NCI-H774 (cell line): ENCODE measurements around the gene KIF16B.
"Not testable (repeated sequence)": the region's sequence is repeated elsewhere in the genome, so short reads cannot be mapped to it uniquely, and the experiment has no call there.

Experiments used
- DNase-seq: peaks from one replicate; lab custom pipeline; 2025; lab: John Stamatoyannopoulos, UW

Gene KIF16B

DNA sequence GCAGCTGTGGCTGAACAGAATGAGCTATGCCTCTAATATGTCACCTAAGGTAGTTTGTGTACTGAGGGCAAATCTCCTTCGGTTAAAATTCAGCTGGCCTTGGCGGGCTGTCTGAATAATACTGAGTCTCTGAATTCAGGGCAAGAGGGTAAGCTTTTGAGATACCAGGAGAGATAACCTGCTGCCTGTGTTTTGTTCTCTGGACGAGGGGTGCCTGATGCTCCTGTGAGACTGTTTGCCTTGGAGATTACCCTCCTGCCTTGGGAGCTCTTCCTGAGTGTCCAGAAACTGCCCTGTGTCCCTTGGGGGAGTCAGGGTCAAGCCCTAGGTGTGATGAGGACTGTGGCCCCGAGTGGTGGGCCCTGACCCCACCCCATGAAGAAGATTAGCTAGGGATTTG is 282.9 kb downstream of the KIF16B start:
- DNase-seq: no peak

DNA sequence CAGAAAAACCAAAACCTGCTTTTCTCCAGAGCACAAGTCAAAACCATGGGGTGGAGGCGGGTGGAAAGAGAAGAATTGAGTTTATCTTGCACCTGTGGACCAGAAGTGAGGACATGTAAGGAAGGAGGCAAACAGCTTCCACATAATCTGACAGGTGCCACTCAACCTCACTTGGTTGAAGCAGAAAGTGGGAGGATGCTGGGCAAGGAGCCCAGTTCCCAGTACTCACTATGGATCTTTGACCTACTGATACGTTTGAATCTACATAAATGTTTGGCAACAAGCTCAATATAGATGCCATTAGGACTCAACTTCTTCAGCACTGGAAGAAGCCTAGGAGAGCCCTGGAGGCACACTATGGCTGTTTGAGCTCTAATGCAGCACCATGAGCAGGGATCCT is 285.5 kb downstream of the KIF16B start:
- DNase-seq: no peak

GRCh38 chr20:16286601-16287000 is 286.6 kb downstream of the KIF16B start:
- no peak for DNase-seq

DNA sequence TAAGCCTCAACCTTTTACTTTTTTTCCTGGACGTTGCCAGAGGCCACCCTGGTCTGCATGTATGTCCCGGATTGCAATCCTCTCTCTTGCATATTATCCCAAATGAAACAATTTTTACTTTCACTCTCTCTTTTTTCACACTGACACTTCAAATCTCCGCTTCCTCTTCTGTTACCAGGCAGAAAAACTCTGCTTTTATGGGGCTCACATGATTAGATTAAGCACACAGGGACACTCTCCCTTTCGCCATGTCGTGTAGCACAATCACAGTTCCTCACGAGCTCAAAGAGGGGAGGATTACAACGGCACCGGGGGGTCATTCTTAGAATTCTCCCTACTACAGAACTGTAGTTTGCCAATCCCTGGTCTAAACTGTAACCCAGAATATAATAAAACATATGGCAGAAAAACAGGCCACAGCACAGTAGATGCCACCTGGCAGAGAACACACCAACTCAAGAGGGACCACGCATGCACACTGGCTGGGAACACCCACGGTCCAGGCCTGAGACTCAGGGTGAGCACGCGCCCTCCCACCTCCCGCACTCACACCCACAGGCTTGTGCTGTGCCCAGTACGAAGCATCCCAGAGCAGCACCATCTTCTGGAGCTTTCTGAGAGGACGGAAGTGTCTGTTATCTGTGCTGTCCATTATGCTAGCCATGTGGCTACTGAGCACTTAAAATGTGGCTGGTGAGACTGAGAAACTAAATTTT is 288.7 kb downstream of the KIF16B start:
- no peak for DNase-seq

GRCh38 chr20:16283978-16284377 is 289.3 kb downstream of the KIF16B start:
- no peak for DNase-seq

DNA sequence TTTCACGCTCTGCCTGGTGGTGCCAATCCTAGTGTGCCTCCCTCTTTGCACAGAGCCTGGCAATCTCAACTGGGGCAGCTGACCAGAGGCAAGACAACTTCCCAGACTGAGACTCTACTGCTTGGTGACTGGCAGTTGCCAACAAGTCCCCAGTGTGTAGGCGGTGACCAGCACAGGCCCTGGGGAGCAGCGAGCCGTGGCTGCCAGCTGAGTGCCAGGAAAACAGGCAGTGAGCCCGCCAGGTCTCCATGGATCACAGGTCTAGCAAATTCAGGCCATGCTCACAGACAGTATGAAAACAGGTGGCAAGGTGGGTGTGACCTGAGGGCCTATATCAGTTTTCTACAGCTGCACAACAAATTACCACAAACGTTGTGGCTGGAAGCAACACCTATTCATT is 289.9 kb downstream of the KIF16B start:
- no peak for DNase-seq

DNA sequence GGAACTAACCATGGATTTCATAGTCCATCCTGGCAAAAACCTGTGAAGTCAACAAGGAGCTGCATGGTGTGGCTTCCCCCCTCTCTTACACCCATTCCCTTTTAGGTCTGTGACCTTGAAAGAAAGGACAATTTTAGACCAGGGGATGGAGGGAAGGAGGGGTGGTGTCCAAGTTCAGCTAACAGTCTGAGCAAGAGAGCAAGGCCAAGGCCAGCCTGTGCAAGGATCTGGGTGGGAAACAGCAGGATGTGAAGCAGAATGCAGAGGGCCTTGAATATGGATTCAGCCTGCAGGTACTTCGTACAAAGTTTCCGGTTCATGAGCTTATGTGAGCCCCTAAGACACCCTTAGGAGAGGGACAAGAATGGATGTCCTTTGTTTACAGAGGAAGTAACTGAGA is 293.0 kb downstream of the KIF16B start:
- no peak for DNase-seq

- DNase-seq: no peak
Observed at GRCh38 chr20:16279320-16279719, 293.9 kb downstream of the KIF16B start.

DNA sequence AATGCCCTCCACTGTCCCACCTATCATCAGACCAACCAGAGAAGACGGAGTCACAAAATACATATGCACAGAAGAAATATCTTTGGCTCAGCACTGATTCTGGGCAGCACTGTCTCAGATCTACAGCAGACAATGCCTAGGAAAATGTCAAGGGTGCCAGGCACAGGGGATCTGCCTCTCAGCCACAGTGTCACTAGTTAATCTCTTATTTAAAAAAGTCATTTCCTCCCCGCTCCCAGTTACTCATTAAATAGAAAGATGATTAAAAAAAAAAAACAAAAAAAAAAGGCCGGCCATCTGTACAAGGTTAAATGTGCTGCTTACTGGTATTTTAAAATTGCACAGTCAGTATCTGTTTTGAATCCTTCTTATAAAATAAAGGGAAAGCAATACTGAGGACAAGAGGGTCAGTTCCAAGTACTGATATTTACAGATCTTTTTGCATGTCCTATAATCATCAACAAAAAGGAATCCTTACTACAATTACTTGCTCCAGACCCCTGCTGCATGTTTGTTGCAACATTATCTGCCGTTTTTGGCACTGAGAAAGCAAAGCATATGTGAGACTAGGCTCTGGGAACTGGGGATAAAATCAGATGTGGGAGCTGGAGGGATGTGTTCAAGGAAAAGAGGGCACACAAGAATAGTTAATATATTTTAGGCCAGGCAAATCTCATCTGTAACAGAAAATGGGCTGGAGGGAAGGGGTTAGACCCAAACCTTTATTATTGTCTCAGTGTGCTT is 299.3 kb downstream of the KIF16B start:
- DNase-seq: no peak

GRCh38 chr20:16272780-16273360 is 300.4 kb downstream of the KIF16B start:
- DNase-seq: no peak

DNA sequence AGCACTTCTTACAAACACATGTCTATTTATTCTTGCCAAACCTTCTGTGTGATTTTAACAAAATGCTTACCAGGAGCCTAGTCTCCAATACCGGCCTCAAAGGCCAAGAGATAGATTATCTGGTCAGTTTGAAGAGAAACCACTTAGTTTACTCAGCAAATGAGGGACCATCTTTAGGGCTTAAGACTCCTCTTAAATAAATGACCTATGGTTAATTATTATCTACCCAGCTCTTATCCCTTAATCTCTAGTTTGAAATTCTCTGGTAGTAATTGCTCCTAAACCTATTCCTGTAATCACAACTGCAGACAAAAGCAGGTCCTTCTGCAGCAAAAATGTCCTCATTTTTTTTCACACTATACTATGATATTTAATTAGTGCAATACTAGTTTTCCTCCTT is 301.8 kb downstream of the KIF16B start:
- no peak for DNase-seq

- DNase-seq: no peak
Observed at GRCh38 chr20:16270989-16271388, 302.3 kb downstream of the KIF16B start.

DNA sequence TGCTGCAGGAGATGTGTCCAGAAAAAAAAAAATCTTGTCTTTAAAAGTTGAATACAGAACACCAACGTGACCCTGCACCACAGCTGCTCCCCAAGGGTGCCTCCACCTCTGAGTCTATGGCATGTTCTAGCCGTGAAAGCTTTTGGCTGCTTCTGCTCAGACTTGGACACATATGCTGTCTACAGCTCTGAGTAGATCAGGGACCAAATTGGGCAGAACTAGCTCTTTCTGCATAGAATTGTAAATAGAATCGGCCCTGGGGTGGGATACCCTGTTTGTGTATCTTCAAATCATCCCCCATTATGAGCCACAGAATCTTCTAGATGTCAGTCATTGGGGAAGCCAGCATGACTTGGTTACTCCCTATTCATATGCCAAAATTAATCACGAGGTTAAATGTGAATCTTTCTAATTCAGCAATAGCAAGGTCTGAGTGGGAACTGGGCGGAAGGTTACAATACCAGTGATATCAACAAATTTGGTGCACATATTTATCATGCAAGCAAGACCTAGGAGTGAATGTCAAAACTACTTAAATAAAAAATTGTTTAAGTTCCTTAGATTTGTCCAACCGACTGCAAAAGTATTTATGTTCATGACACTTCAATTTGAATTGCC is 302.8 kb downstream of the KIF16B start:
- no peak for DNase-seq

DNA sequence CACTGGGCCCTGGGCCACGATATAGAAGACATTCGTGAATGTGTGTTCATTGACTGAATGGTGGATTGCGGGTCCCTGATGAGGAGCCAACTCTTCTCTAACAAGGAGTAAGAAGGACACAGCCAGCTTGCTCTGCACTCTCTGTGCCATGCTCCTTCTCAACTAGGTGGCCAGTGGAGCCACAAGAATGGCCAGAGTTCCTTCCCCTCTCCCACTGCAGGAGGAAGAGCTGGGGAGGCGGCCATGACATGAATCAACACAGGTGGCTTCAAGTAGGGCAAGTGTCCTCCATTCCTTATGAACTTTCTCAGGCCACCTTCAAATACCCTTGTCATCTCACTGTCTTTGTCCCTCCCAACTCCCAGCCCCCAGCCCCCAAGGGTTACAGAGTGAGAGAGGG is 305.7 kb downstream of the KIF16B start:
- no peak for DNase-seq

GRCh38 chr20:16265334-16265733 is 307.9 kb downstream of the KIF16B start:
- DNase-seq: no peak

- no peak for DNase-seq
Observed at GRCh38 chr20:16263582-16263981, 309.7 kb downstream of the KIF16B start.

GRCh38 chr20:16262594-16262993 is 310.7 kb downstream of the KIF16B start:
- no peak for DNase-seq

GRCh38 chr20:16261733-16262273 is 311.4 kb downstream of the KIF16B start:
- DNase-seq: no peak

DNA sequence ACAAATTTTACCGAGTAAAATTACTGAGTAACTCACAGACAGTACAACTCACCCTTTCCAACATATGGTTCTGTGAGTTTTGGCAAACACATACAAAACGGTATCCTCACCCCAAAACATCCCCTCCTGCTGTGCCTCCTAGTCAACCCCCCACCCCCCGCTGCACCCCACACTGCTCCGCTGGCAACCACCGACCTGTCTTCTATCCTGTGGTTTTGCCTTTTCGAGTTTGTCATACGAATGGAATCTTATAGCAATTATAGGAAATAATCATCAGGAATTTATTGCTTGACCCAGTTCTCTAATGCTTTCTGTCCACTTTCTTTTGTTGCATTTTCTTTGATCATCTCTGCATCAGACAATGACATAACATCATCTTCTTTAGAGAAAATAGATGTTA is 312.3 kb downstream of the KIF16B start:
- no peak for DNase-seq

GRCh38 chr20:16260133-16260532 is 313.1 kb downstream of the KIF16B start:
- DNase-seq: not testable (repeated sequence)

- no peak for DNase-seq
Observed at GRCh38 chr20:16258766-16259165, 314.5 kb downstream of the KIF16B start.

GRCh38 chr20:16257813-16258430 is 315.3 kb downstream of the KIF16B start:
- DNase-seq: no peak
